Right lobe of liver (tissue), 4 donors: ENCODE measurements around the gene TTC29.

Experiments used
- CTCF ChIP-seq, 4 donors: fragments of 200-600 bp in 3 of 4; fragments of 450-650 bp in 1 of 4; IDR thresholded peaks; one replicate each; pipeline versions ENCODE4 v1.5.1 to v1.8.0; 2016 to 2022; ENCODE audit warnings: antibody characterized with exemption in 4 of 4, mild to moderate bottlenecking in 2 of 4
- POLR2A ChIP-seq: fragments of 450-650 bp; IDR thresholded peaks from one replicate; pipeline ENCODE4 v1.6.1; 2017; ENCODE audit warnings: antibody characterized with exemption, mild to moderate bottlenecking
- donor health status: DM: no; HTN: no; CAD: no.
- donor health status: DM: no; HTN: no; CAD: no.
- donor health status: DM: no; HTN: yes; CAD: no.

GRCh38 chr4:146814750-146815149, 130.9 kb downstream of the TTC29 start:
- TF ChIP-seq CTCF (IDR thresholded peaks at IDR 0.05): no peak
- TF ChIP-seq POLR2A: no peak
